Measurements from ENCODE around the gene PAK6. TPM values are rescaled to one million over a fixed set of nuclear protein-coding genes. Genes with fewer than 3 reads are reported as not detected.

The PAK6 gene
- total RNA-seq, 1 experiment from 2014 or later, result 0.84 TPM

DNA sequence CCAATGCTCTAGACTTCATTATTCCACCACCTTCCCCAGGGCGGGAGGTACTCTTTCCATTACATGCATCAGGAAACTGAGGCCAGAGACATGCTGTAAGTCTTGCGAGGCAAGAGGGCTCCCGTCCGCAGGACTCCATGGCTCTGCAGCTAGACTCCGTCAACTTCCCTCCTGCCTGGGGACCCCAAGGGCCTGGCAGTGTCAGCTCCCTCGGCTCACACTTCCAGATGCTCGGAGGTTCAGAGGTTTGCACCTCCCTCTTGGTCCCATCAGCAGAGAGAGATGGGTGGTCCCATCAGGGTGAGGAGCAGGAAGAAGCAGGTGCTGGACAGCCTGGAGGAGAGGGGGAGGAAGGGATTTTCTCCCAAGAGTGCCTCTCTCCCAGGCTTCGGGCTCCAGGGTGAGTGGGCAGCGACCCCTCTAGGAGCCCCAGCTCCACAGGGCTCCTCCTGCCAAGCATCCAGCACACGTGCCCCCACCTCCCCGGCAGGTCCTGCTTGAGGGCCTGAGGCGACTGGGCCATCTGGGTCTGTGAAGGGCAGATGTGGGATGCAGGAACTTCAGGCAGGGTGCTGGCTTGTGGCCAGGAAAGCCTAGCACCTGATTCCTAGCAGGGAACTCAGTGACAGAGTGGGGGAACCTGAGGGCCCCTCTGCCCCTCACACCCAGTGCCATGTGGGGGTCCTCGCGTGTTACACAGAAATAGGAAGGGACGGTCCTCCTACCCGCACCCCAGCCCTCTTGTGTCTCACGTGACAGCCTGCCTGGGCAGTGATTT lies 9.3 kb downstream of the PAK6 start:
- no peaks in the 10 kb centered on the region for H3K9me3 ChIP-seq (ENCODE audit: low read depth, low read length, poor library complexity, severe bottlenecking)
- BruUV-seq (replicated peaks), result no TSS peak
- intact Hi-C loops (cut with micrococcal nuclease; ENCODE audit: unreplicated experiment), result no loop called here
- ChIA-PET CTCF (no interaction called here), POLR2A (ENCODE audit: low non-redundant PET) (no interaction called here)
- H3K36me3 ChIP-seq (ENCODE audit: insufficient read depth, low read length, poor library complexity, severe bottlenecking), result no peaks in the 10 kb centered on the region
- H3K4me1 ChIP-seq (ENCODE audit: insufficient read depth, low read length, poor library complexity, severe bottlenecking), result peaks cover 5% of the 10 kb centered on the region
- H3K27me3 ChIP-seq (replicated peaks; ENCODE audit: insufficient read depth, low read depth, low read length, poor library complexity), result no peaks in the 10 kb centered on the region
- no peak overlapping the region for H3K27ac ChIP-seq (ENCODE audit: low read depth, low read length, poor library complexity, severe bottlenecking)
- no peak for TF ChIP-seq EZH2 (IDR thresholded peaks at IDR 0.05; ENCODE audit: borderline replicate concordance, low read depth, low read length, poor library complexity, severe bottlenecking)
- TF ChIP-seq, protein P1, sequence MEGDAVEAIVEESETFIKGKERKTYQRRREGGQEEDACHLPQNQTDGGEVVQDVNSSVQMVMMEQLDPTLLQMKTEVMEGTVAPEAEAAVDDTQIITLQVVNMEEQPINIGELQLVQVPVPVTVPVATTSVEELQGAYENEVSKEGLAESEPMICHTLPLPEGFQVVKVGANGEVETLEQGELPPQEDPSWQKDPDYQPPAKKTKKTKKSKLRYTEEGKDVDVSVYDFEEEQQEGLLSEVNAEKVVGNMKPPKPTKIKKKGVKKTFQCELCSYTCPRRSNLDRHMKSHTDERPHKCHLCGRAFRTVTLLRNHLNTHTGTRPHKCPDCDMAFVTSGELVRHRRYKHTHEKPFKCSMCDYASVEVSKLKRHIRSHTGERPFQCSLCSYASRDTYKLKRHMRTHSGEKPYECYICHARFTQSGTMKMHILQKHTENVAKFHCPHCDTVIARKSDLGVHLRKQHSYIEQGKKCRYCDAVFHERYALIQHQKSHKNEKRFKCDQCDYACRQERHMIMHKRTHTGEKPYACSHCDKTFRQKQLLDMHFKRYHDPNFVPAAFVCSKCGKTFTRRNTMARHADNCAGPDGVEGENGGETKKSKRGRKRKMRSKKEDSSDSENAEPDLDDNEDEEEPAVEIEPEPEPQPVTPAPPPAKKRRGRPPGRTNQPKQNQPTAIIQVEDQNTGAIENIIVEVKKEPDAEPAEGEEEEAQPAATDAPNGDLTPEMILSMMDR (conservative IDR thresholded peaks at IDR 0.05; ENCODE audit: low read depth, low read length), result no peak
- no peak for DNase-seq (ENCODE audit: low spot score)
- no peak overlapping the region for H3K4me3 ChIP-seq (ENCODE audit: low read depth, low read length, poor library complexity, severe bottlenecking)

GRCh38 chr15:40249477-40250303 lies 10.8 kb downstream of the PAK6 start:
- no peaks in the 10 kb centered on the region for H3K9me3 ChIP-seq (ENCODE audit: low read depth, low read length, poor library complexity, severe bottlenecking)
- ChIA-PET CTCF (no interaction called here), POLR2A (ENCODE audit: low non-redundant PET) (no interaction called here)
- no peak for DNase-seq (ENCODE audit: low spot score)
- BruUV-seq (replicated peaks), result no TSS peak
- no peak for TF ChIP-seq EZH2 (IDR thresholded peaks at IDR 0.05; ENCODE audit: borderline replicate concordance, low read depth, low read length, poor library complexity, severe bottlenecking)
- TF ChIP-seq, protein P1 (conservative IDR thresholded peaks at IDR 0.05; ENCODE audit: low read depth, low read length), result no peak
- H3K27me3 ChIP-seq (replicated peaks; ENCODE audit: insufficient read depth, low read depth, low read length, poor library complexity), result no peaks in the 10 kb centered on the region
- no peaks in the 10 kb centered on the region for H3K36me3 ChIP-seq (ENCODE audit: insufficient read depth, low read length, poor library complexity, severe bottlenecking)
- no peak overlapping the region for H3K4me3 ChIP-seq (ENCODE audit: low read depth, low read length, poor library complexity, severe bottlenecking)
- peaks cover 10% of the 10 kb centered on the region for H3K4me1 ChIP-seq (ENCODE audit: insufficient read depth, low read length, poor library complexity, severe bottlenecking)
- intact Hi-C loops (cut with micrococcal nuclease; ENCODE audit: unreplicated experiment), result no loop called here
- no peak overlapping the region for H3K27ac ChIP-seq (ENCODE audit: low read depth, low read length, poor library complexity, severe bottlenecking)

DNA sequence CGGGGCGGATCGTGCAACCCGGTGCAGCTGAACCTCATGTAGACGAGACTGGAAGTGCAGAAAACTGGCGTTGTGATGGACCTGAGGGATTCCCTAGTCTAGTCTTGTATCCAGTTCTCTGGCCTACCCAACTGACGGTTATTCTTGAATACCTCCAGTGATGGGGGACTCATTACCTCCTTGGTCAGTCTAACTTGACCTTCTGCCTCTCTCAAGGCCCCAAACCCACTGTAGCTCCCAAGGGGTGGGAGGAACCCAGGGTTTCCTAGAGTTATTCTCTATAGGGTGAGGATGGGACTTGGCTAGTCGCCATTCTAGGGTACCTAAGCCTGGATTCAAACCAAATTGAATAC lies 11.4 kb downstream of the PAK6 start:
- no TSS peak for BruUV-seq (replicated peaks)
- Histone ChIP-seq H3K4me3 (ENCODE audit: low read depth, low read length, poor library complexity, severe bottlenecking) (no peak overlapping the region), H3K27me3 (replicated peaks; ENCODE audit: insufficient read depth, low read depth, low read length, poor library complexity) (no peaks in the 10 kb centered on the region), H3K4me1 (ENCODE audit: insufficient read depth, low read length, poor library complexity, severe bottlenecking) (peaks cover 10% of the 10 kb centered on the region), H3K9me3 (ENCODE audit: low read depth, low read length, poor library complexity, severe bottlenecking) (no peaks in the 10 kb centered on the region), H3K27ac (ENCODE audit: low read depth, low read length, poor library complexity, severe bottlenecking) (no peak overlapping the region), H3K36me3 (ENCODE audit: insufficient read depth, low read length, poor library complexity, severe bottlenecking) (no peaks in the 10 kb centered on the region)
- intact Hi-C loops (cut with micrococcal nuclease; ENCODE audit: unreplicated experiment), result no loop called here
- CTCF ChIA-PET, result no interaction called here
- no peak for TF ChIP-seq EZH2 (IDR thresholded peaks at IDR 0.05; ENCODE audit: borderline replicate concordance, low read depth, low read length, poor library complexity, severe bottlenecking)
- TF ChIP-seq, protein P1 (conservative IDR thresholded peaks at IDR 0.05; ENCODE audit: low read depth, low read length), result no peak
- DNase-seq (ENCODE audit: low spot score), result no peak
- POLR2A ChIA-PET (ENCODE audit: low non-redundant PET), result no interaction called here
